B cell (primary cell): ENCODE results near the gene IFNW1. TPM values are rescaled to one million over a fixed set of nuclear protein-coding genes. Genes with fewer than 3 reads are reported as not detected.

ENCODE experiments used
- ATAC-seq: fragments of 200-7000 bp; cut with Tn5 transposase; one replicate; pipeline ENCODE4 v1.10.0; 2021; ENCODE audit warnings: low read depth, mild to moderate bottlenecking, moderate number of reproducible peaks, moderate library complexity
- CTCF ChIA-PET: fragments of 350-600 bp; sonication (Branson Sonifier 250); formaldehyde crosslinking; loops from one replicate; lab custom pipeline; 2021; ENCODE audit warnings: antibody characterized with exemption, inconsistent platforms; lab: Charles Lee
- POLR2A ChIA-PET: fragments of 350-600 bp; sonication (Branson Sonifier 250); formaldehyde crosslinking; loops from one replicate; lab custom pipeline; 2021; ENCODE audit warnings: antibody characterized with exemption; lab: Charles Lee
- DNase-seq: peaks from one replicate; pipeline ENCODE4 v3.0.0; 2013
- H2AFZ ChIP-seq: 2 replicates; pipeline ENCODE4 v1.6.1; 2012; ENCODE audit warnings: mild to moderate bottlenecking, low read depth, low read length; ENCODE audit not compliant: insufficient read depth, poor library complexity, severe bottlenecking
- H3K27ac ChIP-seq, 2 donors: 1 replicate in 1 of 2; 2 replicates in 1 of 2; pipeline ENCODE4 v1.5.1; 2012 to 2013; ENCODE audit warnings: low read length in 2 of 2, mild to moderate bottlenecking in 2 of 2, moderate library complexity in 1 of 2
- H3K27me3 ChIP-seq, 4 experiments: fragments of 200-600 bp in 1 of 4; sonication (generic) in 1 of 4; replicated peaks in 1 of 4; 1 replicate in 2 of 4; 2 replicates in 2 of 4; pipeline versions ENCODE4 v1.6.1 to v1.7.0; 2013 to 2016; ENCODE audit warnings: low read length in 3 of 4, mild to moderate bottlenecking in 2 of 4, mixed read lengths in 1 of 4, moderate library complexity in 1 of 4; ENCODE audit not compliant: insufficient read depth in 4 of 4, control insufficient read depth in 3 of 4; ENCODE audit errors: control extremely low read depth in 1 of 4
- H3K36me3 ChIP-seq, 2 experiments: replicated peaks in 1 of 2; 1 replicate in 1 of 2; 2 replicates in 1 of 2; pipeline versions ENCODE4 v1.6.1 to v1.7.1; 2013; ENCODE audit warnings: low read length in 1 of 2; ENCODE audit not compliant: insufficient read depth in 2 of 2, control insufficient read depth in 1 of 2; ENCODE audit errors: control extremely low read depth in 1 of 2, extremely low read depth in 1 of 2
- H3K4me1 ChIP-seq, 2 donors: fragments of 200-600 bp in 1 of 2; sonication (generic) in 1 of 2; 1 replicate in 1 of 2; 2 replicates in 1 of 2; pipeline versions ENCODE4 v1.5.1 to v1.6.1; 2013 to 2017; ENCODE audit warnings: low read length in 2 of 2; ENCODE audit not compliant: control insufficient read depth in 2 of 2, insufficient read depth in 2 of 2
- H3K4me2 ChIP-seq: replicated peaks from 2 replicates; pipeline ENCODE3; 2012; ENCODE audit warnings: mild to moderate bottlenecking, low read depth, low read length; ENCODE audit not compliant: poor library complexity, severe bottlenecking
- H3K4me3 ChIP-seq, 5 experiments: fragments of 200-600 bp in 1 of 5; sonication (generic) in 1 of 5; 1 replicate in 3 of 5; 2 replicates in 2 of 5; pipeline versions ENCODE4 v1.5.1 to v1.7.0; 2011 to 2016; ENCODE audit warnings: low read length in 4 of 5, mild to moderate bottlenecking in 4 of 5, low read depth in 2 of 5, control low read depth in 1 of 5, moderate library complexity in 1 of 5; ENCODE audit not compliant: insufficient read depth in 1 of 5; ENCODE audit errors: control extremely low read depth in 1 of 5, extremely low read depth in 1 of 5
- H3K79me2 ChIP-seq: fragments of 200-600 bp; sonication (generic); one replicate; pipeline ENCODE4 v1.6.0; 2016; ENCODE audit warnings: low read length; ENCODE audit not compliant: control insufficient read depth, insufficient read depth
- H3K9ac ChIP-seq: fragments of 200-600 bp; sonication (generic); 2 replicates; pipeline ENCODE4 v1.6.1; 2017; ENCODE audit warnings: mild to moderate bottlenecking, low read length, moderate library complexity
- H3K9me3 ChIP-seq, 3 donors: one replicate each; pipeline versions ENCODE4 v1.6.1 to v1.7.1; 2013; ENCODE audit warnings: low read length in 2 of 3; ENCODE audit not compliant: control insufficient read depth in 2 of 3, insufficient read depth in 1 of 3; ENCODE audit errors: control extremely low read depth in 1 of 3
- H4K20me1 ChIP-seq: 2 replicates; pipeline ENCODE4 v1.6.0; 2012; ENCODE audit warnings: mild to moderate bottlenecking, low read length; ENCODE audit not compliant: insufficient read depth, control insufficient read depth, poor library complexity, severe bottlenecking
- H3K27ac Mint-ChIP-seq: one replicate; pipeline ENCODE4 v1.8.0; 2021; ENCODE audit warnings: mixed read lengths
- H3K27me3 Mint-ChIP-seq: one replicate; pipeline ENCODE4 v1.8.0; 2021; ENCODE audit warnings: mixed read lengths
- H3K4me1 Mint-ChIP-seq: one replicate; pipeline ENCODE4 v1.8.0; 2021; ENCODE audit warnings: mixed read lengths
- H3K4me3 Mint-ChIP-seq: one replicate; pipeline ENCODE4 v1.8.0; 2021; ENCODE audit warnings: mixed read lengths
- H3K9me3 Mint-ChIP-seq: one replicate; pipeline ENCODE4 v1.8.0; 2022; ENCODE audit warnings: mixed read lengths; ENCODE audit not compliant: insufficient read depth
- CTCF ChIP-seq: fragments of 200-600 bp; IDR thresholded peaks from one replicate; pipeline ENCODE4 v1.8.0; 2022; ENCODE audit warnings: antibody characterized with exemption, mild to moderate bottlenecking
- EZH2 ChIP-seq: IDR thresholded peaks from 2 replicates; pipeline ENCODE4 v1.6.1; 2012; ENCODE audit warnings: borderline replicate concordance, low read depth, mild to moderate bottlenecking, moderate library complexity, low read length; ENCODE audit not compliant: insufficient read depth, poor library complexity, severe bottlenecking
- WGBS: methylation state at CpG from one replicate; pipeline ENCODE4 v1.1.5; 2013; ENCODE audit warnings: missing lambda C conversion rate; ENCODE audit not compliant: insufficient coverage; 5-methylcytosine and 5-hydroxymethylcytosine counted together
- intact Hi-C: fragments of 100-400 bp; cut with micrococcal nuclease; formaldehyde crosslinking; loops from one replicate; pipeline ENCODE4 v1.10.0; 2022
- polyA plus RNA-seq: library from polyadenylated mRNA; depleted of rRNA; stranded (reverse); fragments of >200 nt; gene quantifications from 2 replicates; pipeline ENCODE4 v1.2.3, GENCODE V29; 2012
- total RNA-seq, 2 donors: library from RNA; stranded (reverse); fragments of 120-200 nt in 1 of 2; gene quantifications; 1 replicate in 1 of 2; 2 replicates in 1 of 2; pipeline versions ENCODE4 v1.2.3 to v1.2.4, GENCODE V29; 2013 to 2022

IFNW1 gene
- total and polyA plus RNA-seq, 2 donors (not counting 1 experiment from before 2014, with no cell fraction given), result not detected

- DNase-seq, result no peak
- POLR2A ChIA-PET, result no interaction called here
- Histone ChIP-seq H3K79me2 (no peaks in the 10 kb centered on the region), H3K4me1 (no peaks in the 10 kb centered on the region), H3K9me3 (no peaks in the 10 kb centered on the region), H3K4me2 (no peak overlapping the region), H3K4me3 (no peak overlapping the region), H3K27ac (no peak overlapping the region), H4K20me1 (no peaks in the 10 kb centered on the region), H3K27me3 (no peaks in the 10 kb centered on the region), H3K36me3 (no peaks in the 10 kb centered on the region), H2AFZ (no peak overlapping the region), H3K9ac (no peak overlapping the region)
- TF ChIP-seq CTCF (no peak), EZH2 (no peak)
- intact Hi-C loops, result loop anchor here (10.0 kb wide), 1 partner anchor 760 kb away; no protein-coding TSS in a partner anchor
- Mint-ChIP-seq H3K27ac (no peak overlapping the region), H3K4me3 (no peak overlapping the region), H3K4me1 (no peaks in the 10 kb centered on the region), H3K9me3 (no peaks in the 10 kb centered on the region), H3K27me3 (peaks cover 8% of the 10 kb centered on the region)
- CTCF ChIA-PET, result interaction anchor here (0.7 kb wide), 1 partner anchor 12 kb away, joined by 3 read pairs; no protein-coding TSS in a partner anchor
- ATAC-seq, result no peak
- WGBS, result no CpG with 5 or more reads among the region's 2 CpGs
These were observed 27.3 kb downstream of the IFNW1 start for GRCh38 chr9:21114311-21114710.

GRCh38 chr9:21110708-21111576 is 30.7 kb downstream of the IFNW1 start:
- CTCF ChIA-PET, result interaction anchor here (0.6 to 4.9 kb wide), 34 partner anchors 9 to 1646 kb away, joined by 3 to 80 read pairs (median 3); partner anchors contain the start of genes HACD4, IFNB1 and MLLT3
- H3K27ac Mint-ChIP-seq, result no peak overlapping the region
- peak; percentile 47 for ATAC-seq
- no peaks in the 10 kb centered on the region for H3K4me1 Mint-ChIP-seq
- no peak overlapping the region for H3K4me3 ChIP-seq
- no peak overlapping the region for H3K4me3 Mint-ChIP-seq
- no peaks in the 10 kb centered on the region for H3K36me3 ChIP-seq
- H3K79me2 ChIP-seq, result no peaks in the 10 kb centered on the region
- H2AFZ ChIP-seq, result no peak overlapping the region
- no peak overlapping the region for H3K27ac ChIP-seq
- POLR2A ChIA-PET, result no interaction called here
- peaks cover 3% of the 10 kb centered on the region for H3K27me3 Mint-ChIP-seq
- no peak overlapping the region for H3K4me2 ChIP-seq
- intact Hi-C loops, result loop anchor here (1.0 to 10.0 kb wide), 7 partner anchors 170 to 1646 kb away; no protein-coding TSS in a partner anchor
- no peak overlapping the region for H3K9ac ChIP-seq
- H3K9me3 Mint-ChIP-seq, result no peaks in the 10 kb centered on the region
- H3K9me3 ChIP-seq, result no peaks in the 10 kb centered on the region
- H4K20me1 ChIP-seq, result no peaks in the 10 kb centered on the region
- peak; percentile 74 for DNase-seq
- H3K27me3 ChIP-seq, result no peaks in the 10 kb centered on the region
- no peaks in the 10 kb centered on the region for H3K4me1 ChIP-seq
- 0% methylated on average over 2 of the region's 4 CpGs for WGBS
- TF ChIP-seq CTCF (peak; percentile 93), EZH2 (no peak)
